SK-N-DZ (cell line): Measurements from ENCODE around the gene PTPRA.
A peak's percentile ranks its signal among the peaks of the same experiment; 100 is the strongest.
"Not testable (repeated sequence)": the region's sequence is repeated elsewhere in the genome, so short reads cannot be mapped to it uniquely, and the experiment has no call there.

Experiments used
- DNase-seq: peaks from one replicate; pipeline ENCODE4 v3.0.0-alpha.2; 2015; ENCODE audit warnings: low spot score

Gene PTPRA

GRCh38 chr20:2993250-2993649 is 120.0 kb downstream of the PTPRA start:
- DNase-seq = no peak

GRCh38 chr20:2995796-2996195 is 122.5 kb downstream of the PTPRA start:
- no peak for DNase-seq

- DNase-seq = no peak
Observed at GRCh38 chr20:2998728-2999127, 125.4 kb downstream of the PTPRA start.

- peak; percentile 58 for DNase-seq
Observed at GRCh38 chr20:3000852-3001523, 127.7 kb downstream of the PTPRA start.

- no peak for DNase-seq
Observed at GRCh38 chr20:3003416-3003815, 130.1 kb downstream of the PTPRA start.

GRCh38 chr20:3010985-3011723 is 137.9 kb downstream of the PTPRA start:
- no peak for DNase-seq

GRCh38 chr20:3011752-3012151 is 138.5 kb downstream of the PTPRA start:
- DNase-seq = no peak

- no peak for DNase-seq
Observed at GRCh38 chr20:3013771-3014170, 140.5 kb downstream of the PTPRA start.

- no peak for DNase-seq
Observed at GRCh38 chr20:3014179-3014578, 140.9 kb downstream of the PTPRA start.

- DNase-seq = no peak
Observed at GRCh38 chr20:3014662-3015061, 141.4 kb downstream of the PTPRA start.

GRCh38 chr20:3015302-3015701 is 142.0 kb downstream of the PTPRA start:
- not testable (repeated sequence) for DNase-seq

- no peak for DNase-seq
Observed at GRCh38 chr20:3021327-3021726, 148.0 kb downstream of the PTPRA start.

- DNase-seq = no peak
Observed at GRCh38 chr20:3021777-3022176, 148.5 kb downstream of the PTPRA start.

GRCh38 chr20:3022559-3023490 is 149.5 kb downstream of the PTPRA start:
- not testable (repeated sequence) for DNase-seq

- no peak for DNase-seq
Observed at GRCh38 chr20:3027987-3028386, 154.7 kb downstream of the PTPRA start.

GRCh38 chr20:3031524-3032147 is 158.4 kb downstream of the PTPRA start:
- no peak for DNase-seq

GRCh38 chr20:3032624-3033023 is 159.3 kb downstream of the PTPRA start:
- no peak for DNase-seq

GRCh38 chr20:3037654-3038053 is 164.4 kb downstream of the PTPRA start:
- DNase-seq = no peak

- no peak for DNase-seq
Observed at GRCh38 chr20:3038454-3038853, 165.2 kb downstream of the PTPRA start.

- no peak for DNase-seq
Observed at GRCh38 chr20:3039426-3039825, 166.1 kb downstream of the PTPRA start.

GRCh38 chr20:3040086-3040485 is 166.8 kb downstream of the PTPRA start:
- DNase-seq = no peak
